NB4 (cell line): ENCODE data around the gene FBXL13.
"Not testable (repeated sequence)": the region's sequence is repeated elsewhere in the genome, so short reads cannot be mapped to it uniquely, and the experiment has no call there.

Source experiments
- MAX ChIP-seq: IDR thresholded peaks from 2 replicates; pipeline ENCODE4 v1.6.1; 2011; ENCODE audit warnings: low read depth, low read length
- TF ChIP-seq, protein P1 (sequence below): IDR thresholded peaks from one replicate; pipeline ENCODE4 v1.5.1; 2012; ENCODE audit warnings: low read depth, low read length

DNA sequence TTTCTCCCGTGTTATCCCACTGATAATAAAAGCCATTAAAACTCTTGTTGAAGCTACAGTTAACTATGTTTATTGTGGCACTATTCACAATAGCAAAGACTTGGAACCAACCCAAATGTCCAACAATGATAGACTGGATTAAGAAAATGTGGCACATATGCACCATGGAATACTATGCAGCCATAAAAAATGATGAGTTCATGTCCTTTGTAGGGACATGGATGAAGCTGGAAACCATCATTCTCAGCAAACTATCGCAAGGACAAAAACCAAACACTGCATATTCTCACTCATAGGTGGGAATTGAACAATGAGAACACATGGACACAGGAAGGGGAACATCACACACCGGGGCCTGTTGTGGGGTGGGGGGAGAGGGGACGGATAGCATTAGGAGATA, 97.0 kb downstream of the FBXL13 start:
- TF ChIP-seq, protein P1, sequence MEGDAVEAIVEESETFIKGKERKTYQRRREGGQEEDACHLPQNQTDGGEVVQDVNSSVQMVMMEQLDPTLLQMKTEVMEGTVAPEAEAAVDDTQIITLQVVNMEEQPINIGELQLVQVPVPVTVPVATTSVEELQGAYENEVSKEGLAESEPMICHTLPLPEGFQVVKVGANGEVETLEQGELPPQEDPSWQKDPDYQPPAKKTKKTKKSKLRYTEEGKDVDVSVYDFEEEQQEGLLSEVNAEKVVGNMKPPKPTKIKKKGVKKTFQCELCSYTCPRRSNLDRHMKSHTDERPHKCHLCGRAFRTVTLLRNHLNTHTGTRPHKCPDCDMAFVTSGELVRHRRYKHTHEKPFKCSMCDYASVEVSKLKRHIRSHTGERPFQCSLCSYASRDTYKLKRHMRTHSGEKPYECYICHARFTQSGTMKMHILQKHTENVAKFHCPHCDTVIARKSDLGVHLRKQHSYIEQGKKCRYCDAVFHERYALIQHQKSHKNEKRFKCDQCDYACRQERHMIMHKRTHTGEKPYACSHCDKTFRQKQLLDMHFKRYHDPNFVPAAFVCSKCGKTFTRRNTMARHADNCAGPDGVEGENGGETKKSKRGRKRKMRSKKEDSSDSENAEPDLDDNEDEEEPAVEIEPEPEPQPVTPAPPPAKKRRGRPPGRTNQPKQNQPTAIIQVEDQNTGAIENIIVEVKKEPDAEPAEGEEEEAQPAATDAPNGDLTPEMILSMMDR, result not testable (repeated sequence)
- TF ChIP-seq MAX, result not testable (repeated sequence)
